GM12873 (cell line): ENCODE results near the gene BARHL1.

ENCODE experiments used
- TF ChIP-seq, protein P1 (sequence below): IDR thresholded peaks from 2 replicates; pipeline ENCODE4 v1.5.1; 2012; ENCODE audit warnings: low read depth, mild to moderate bottlenecking, moderate library complexity, low read length, control low read depth; ENCODE audit not compliant: insufficient read depth; ENCODE audit errors: missing control alignments

Gene BARHL1

DNA sequence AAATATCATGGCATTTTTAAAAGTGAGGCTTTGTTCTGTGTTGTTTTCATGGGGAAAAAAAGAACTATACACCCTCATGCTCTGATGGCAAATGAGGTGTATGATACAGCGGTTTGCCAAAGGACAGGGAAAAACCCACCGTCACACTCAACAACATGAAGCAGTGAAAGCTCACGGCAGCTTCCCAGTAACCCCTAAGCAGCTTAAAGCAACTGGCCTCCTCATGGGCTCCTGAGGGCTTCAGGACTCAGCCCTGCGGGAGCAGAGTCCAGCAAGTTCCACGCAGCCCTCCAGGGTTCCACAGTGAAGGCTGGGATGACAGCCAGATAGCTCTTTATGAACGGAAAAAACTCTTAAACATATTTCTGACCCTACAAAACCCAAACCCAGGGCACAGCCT lies 12.9 kb downstream of the BARHL1 start:
- TF ChIP-seq, protein P1, sequence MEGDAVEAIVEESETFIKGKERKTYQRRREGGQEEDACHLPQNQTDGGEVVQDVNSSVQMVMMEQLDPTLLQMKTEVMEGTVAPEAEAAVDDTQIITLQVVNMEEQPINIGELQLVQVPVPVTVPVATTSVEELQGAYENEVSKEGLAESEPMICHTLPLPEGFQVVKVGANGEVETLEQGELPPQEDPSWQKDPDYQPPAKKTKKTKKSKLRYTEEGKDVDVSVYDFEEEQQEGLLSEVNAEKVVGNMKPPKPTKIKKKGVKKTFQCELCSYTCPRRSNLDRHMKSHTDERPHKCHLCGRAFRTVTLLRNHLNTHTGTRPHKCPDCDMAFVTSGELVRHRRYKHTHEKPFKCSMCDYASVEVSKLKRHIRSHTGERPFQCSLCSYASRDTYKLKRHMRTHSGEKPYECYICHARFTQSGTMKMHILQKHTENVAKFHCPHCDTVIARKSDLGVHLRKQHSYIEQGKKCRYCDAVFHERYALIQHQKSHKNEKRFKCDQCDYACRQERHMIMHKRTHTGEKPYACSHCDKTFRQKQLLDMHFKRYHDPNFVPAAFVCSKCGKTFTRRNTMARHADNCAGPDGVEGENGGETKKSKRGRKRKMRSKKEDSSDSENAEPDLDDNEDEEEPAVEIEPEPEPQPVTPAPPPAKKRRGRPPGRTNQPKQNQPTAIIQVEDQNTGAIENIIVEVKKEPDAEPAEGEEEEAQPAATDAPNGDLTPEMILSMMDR = no peak

DNA sequence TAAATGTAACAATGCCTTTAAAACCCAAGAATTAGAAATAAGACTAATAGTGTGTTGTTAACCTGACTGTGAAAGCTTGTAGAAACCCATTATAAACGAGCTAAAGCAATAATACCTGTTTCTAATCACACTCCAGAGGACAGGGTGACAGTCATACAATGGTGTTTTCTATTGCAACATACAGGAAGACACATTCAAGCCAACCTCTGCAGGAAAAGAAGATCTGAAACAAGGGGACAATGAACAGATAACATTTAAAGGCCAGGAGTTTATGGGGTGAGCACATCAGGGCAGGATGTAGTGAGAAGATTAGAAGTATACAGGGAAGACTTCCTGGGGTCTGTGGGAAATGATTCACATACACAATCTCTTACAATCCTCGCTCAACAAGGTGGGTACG lies 13.8 kb downstream of the BARHL1 start:
- TF ChIP-seq, protein P1 = no peak

DNA sequence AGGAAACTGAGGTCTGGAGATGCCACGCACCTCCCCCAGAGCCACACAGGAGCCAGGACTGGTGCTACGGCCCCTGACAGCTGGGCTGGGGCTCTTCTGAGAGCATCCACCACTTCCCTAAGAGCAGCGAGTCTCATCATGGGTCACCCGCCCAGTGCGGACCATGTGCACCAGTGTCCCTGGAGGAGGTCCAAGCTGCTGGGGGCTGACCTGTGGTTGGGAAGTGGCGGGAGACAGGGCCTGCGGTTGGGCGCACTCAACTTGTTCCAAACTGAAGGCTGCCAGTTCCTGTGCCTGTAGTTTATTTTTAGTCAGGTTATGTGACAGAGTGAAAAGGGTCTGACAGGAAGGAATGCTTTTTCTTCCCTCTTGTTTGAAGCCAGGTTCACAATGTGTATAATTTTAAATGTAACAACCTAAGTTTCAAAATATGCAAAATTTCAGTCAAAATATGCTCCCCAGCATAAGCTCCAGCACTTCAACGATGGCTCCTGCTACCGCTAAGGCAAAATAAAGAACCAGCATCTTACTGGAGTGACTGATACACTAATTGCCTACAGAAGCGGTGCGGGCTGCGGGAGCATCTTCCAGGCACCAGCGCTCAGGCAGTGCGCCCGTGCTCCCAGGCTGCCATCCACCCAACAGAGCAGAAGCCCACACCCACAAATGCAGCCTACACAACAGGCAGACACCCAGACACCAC lies 14.8 kb downstream of the BARHL1 start:
- TF ChIP-seq, protein P1 = no peak

DNA sequence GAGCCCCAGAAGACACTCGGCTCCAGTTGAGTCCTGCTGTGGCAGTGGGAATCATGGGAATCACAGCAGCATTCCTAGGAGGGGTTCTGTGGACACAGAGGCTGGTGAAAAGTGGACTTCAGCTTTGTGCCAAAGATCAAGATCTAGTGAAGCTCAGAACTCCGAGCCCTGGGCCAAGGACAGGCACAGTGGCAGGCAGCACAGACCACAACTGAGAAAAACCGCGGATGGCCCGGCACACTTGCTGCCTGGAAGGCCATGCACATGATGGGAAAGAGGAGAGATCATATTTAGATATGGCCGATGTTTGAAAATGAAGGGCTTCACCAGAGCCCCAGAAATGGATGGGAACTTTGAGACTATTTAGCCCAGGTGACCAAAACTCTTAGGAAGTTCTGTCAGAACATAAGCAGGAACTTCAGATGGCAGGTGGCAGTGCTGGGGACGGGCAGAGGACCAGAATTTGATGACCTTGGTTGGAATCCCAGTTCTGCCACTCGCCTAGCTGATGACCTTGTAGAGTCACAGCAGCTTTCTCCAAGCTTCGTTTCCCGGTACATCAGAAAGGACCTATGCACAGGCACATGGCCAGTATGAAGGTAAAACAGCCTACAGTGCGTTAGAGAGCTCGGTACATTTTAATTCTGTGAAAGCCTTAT lies 18.0 kb downstream of the BARHL1 start:
- TF ChIP-seq, protein P1 = no peak

DNA sequence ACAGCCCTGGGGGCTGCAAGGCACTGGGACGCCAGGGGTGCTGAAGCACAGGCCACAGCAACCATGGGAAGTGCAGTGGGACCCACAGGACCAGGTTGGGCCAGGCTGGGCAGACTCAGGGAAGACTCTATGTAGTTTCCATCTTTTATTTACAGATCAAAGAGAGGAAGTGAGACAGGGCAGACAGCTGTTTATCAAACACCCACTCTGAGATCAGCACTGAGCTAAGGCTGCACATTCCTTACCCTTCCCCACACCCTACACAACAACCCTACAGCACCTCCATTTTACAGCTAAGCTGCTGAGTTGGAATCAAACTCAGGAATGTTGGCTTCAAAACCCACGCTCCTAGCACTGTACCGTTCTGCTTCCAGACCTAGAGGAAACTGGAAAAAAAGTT lies 19.8 kb downstream of the BARHL1 start:
- TF ChIP-seq, protein P1 = no peak

DNA sequence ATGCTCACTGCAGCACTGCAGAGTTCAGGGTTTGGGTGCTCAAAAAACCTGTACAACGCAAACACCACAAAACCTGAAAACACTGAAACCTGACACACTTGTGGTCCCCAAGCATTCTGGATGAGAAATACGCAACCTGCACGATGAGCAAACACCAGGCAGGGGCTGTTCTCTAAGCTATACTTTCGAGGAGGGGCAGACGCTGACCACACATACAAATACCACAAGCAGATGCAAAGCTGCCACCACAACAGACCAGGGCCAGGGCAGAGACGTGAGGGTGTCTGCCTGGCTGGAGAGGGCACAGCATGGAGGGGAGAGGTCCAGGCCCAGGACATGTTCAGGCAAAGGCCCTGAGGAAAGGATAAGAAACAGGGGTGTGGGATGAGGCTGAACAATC lies 23.0 kb downstream of the BARHL1 start:
- TF ChIP-seq, protein P1 = no peak

DNA sequence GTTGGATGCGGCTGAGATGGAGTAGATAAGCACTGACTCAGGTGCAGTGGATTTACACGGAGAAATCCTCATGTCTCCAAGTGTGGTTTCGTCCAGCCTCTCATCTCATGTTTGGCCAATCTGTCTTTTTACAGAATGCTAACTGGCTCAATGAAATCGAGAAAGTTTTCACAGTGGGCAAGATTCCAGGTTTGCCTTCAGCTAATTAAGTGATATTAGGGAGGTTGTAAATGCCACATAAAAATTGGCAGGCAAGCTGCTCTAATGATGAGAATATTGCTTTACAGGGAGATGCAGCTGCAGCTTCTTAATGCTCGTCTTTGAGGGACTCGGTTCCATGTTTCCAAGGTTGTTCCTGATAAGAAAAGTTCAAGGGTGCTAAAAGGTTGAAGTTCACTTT lies 23.7 kb downstream of the BARHL1 start:
- TF ChIP-seq, protein P1 = no peak
